Measurements from ENCODE around the gene MYOT.

GRCh38 chr5:137833463-137833862 is 34.2 kb upstream of the MYOT start:
- TF ChIP-seq CTCF (IDR thresholded peaks at IDR 0.05) (no peak), EZH2 (IDR thresholded peaks at IDR 0.05; ENCODE audit: borderline replicate concordance, insufficient read depth, low read depth, low read length, poor library complexity, severe bottlenecking) (no peak)

All from B cell (primary cell).